Trophoblast cell (in vitro differentiated cells and primary cell): ENCODE results near the gene SCN7A.

Source experiments
- DNase-seq, 2 donors: peaks; one replicate each; pipeline ENCODE4 v3.0.0-alpha.2; 2016
- H2AFZ ChIP-seq: 2 replicates; pipeline ENCODE4 v1.6.1; 2013; ENCODE audit warnings: low read length, moderate library complexity, mild to moderate bottlenecking; ENCODE audit not compliant: insufficient read depth, poor library complexity
- H2AK5ac ChIP-seq: 2 replicates; pipeline ENCODE4 v1.6.1; 2013; ENCODE audit warnings: mild to moderate bottlenecking, low read length
- H2BK120ac ChIP-seq: 2 replicates; pipeline ENCODE4 v1.6.1; 2013; ENCODE audit warnings: low read length, mild to moderate bottlenecking, moderate library complexity; ENCODE audit not compliant: insufficient read depth, poor library complexity
- H2BK12ac ChIP-seq: 2 replicates; pipeline ENCODE4 v1.6.1; 2013; ENCODE audit warnings: mild to moderate bottlenecking, low read length, moderate library complexity
- H2BK5ac ChIP-seq: 2 replicates; pipeline ENCODE4 v1.6.1; 2013; ENCODE audit warnings: low read length, low read depth, moderate library complexity, mild to moderate bottlenecking; ENCODE audit not compliant: poor library complexity
- H3K14ac ChIP-seq: 2 replicates; pipeline ENCODE4 v1.6.1; 2013; ENCODE audit warnings: mild to moderate bottlenecking, low read length
- H3K18ac ChIP-seq: 2 replicates; pipeline ENCODE4 v1.6.1; 2013; ENCODE audit warnings: mild to moderate bottlenecking, low read length
- H3K23ac ChIP-seq: 2 replicates; pipeline ENCODE4 v1.6.1; 2013; ENCODE audit warnings: low read length
- H3K27ac ChIP-seq: 2 replicates; pipeline ENCODE4 v1.5.1; 2013; ENCODE audit warnings: low read depth, mild to moderate bottlenecking, inconsistent platforms, low read length, moderate library complexity
- H3K27me3 ChIP-seq: 2 replicates; pipeline ENCODE4 v1.6.1; 2013; ENCODE audit warnings: inconsistent platforms, mild to moderate bottlenecking, low read length, moderate library complexity; ENCODE audit not compliant: insufficient read depth
- H3K36me3 ChIP-seq, 2 experiments: 1 replicate in 1 of 2; 2 replicates in 1 of 2; pipeline ENCODE4 v1.6.1; 2013; ENCODE audit warnings: low read length in 2 of 2, mild to moderate bottlenecking in 2 of 2, moderate library complexity in 1 of 2; ENCODE audit not compliant: insufficient read depth in 2 of 2, control insufficient read depth in 1 of 2
- H3K4ac ChIP-seq: 2 replicates; pipeline ENCODE4 v1.6.1; 2013; ENCODE audit warnings: low read depth, mild to moderate bottlenecking, low read length, moderate library complexity
- H3K4me1 ChIP-seq, 2 experiments: 1 replicate in 1 of 2; 2 replicates in 1 of 2; pipeline ENCODE4 v1.6.1; 2013; ENCODE audit warnings: low read length in 2 of 2, mild to moderate bottlenecking in 2 of 2, moderate library complexity in 1 of 2; ENCODE audit not compliant: insufficient read depth in 2 of 2, control insufficient read depth in 1 of 2
- H3K4me2 ChIP-seq: 2 replicates; pipeline ENCODE4 v1.6.1; 2013; ENCODE audit warnings: inconsistent platforms, mild to moderate bottlenecking, low read length, moderate library complexity
- H3K4me3 ChIP-seq: 2 replicates; pipeline ENCODE4 v1.5.1; 2013; ENCODE audit warnings: mild to moderate bottlenecking, low read depth, low read length, inconsistent platforms
- H3K79me1 ChIP-seq: one replicate; pipeline ENCODE4 v1.6.1; 2013; ENCODE audit warnings: low read length
- H3K79me2 ChIP-seq: 2 replicates; pipeline ENCODE4 v1.6.1; 2013; ENCODE audit warnings: low read length, mild to moderate bottlenecking; ENCODE audit not compliant: control insufficient read depth, insufficient read depth, poor library complexity
- H3K9ac ChIP-seq: 2 replicates; pipeline ENCODE4 v1.6.1; 2013; ENCODE audit warnings: mild to moderate bottlenecking, low read length
- H3K9me3 ChIP-seq: 2 replicates; pipeline ENCODE4 v1.6.1; 2013; ENCODE audit warnings: low read depth, mild to moderate bottlenecking, control low read depth, inconsistent platforms, low read length; ENCODE audit not compliant: insufficient read depth
- H4K12ac ChIP-seq: 2 replicates; pipeline ENCODE4 v1.6.1; 2013; ENCODE audit warnings: low read depth, mild to moderate bottlenecking, low read length, moderate library complexity
- H4K8ac ChIP-seq: 2 replicates; pipeline ENCODE4 v1.6.1; 2013; ENCODE audit warnings: low read depth, mild to moderate bottlenecking, low read length, moderate library complexity
- H4K91ac ChIP-seq: one replicate; pipeline ENCODE4 v1.6.1; 2013; ENCODE audit warnings: low read depth, mild to moderate bottlenecking, low read length, moderate library complexity
- WGBS: extraction: QIAGEN DNeasy Blood & Tissue Kit; methylation state at CpG from one replicate; pipeline ENCODE4 v1.1.7; 2013; ENCODE audit warnings: missing lambda C conversion rate; ENCODE audit not compliant: insufficient read length, insufficient coverage; ENCODE audit errors: extremely low coverage; 5-methylcytosine and 5-hydroxymethylcytosine counted together

SCN7A gene

DNA sequence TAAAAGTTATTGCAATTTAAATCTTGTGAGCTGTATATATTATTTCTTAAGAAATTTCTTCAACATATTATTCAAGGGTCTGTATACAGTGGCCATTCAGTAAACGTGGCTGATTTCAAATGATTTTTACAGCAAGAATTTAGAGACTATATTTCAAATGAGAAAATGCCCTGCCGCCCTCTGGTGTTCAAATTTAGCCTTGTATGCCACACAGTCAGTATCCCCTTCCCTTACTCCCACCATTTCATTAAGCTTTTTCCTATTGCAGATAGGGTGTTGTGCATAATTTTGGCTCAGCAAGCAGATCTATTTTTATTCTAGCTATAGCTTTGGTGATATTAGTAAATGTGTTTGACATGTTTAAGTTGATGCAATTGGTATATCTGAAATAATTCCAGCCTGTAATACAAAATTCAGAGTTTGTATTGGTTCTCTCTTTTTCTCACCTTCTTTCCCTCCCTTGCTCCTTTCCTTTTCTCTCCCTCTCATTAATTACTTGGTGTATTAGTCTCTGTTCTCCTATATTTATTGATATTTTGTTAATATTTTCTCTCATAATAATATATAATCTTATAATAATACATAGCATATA lies 22.8 kb upstream of the SCN7A start:
- Histone ChIP-seq H2BK5ac (no peak overlapping the region), H3K4ac (no peak overlapping the region), H3K27me3 (no peaks in the 10 kb centered on the region), H3K9me3 (no peaks in the 10 kb centered on the region), H2BK12ac (no peak overlapping the region), H3K79me2 (no peaks in the 10 kb centered on the region), H3K27ac (no peak overlapping the region), H3K18ac (no peak overlapping the region), H4K91ac (no peak overlapping the region), H3K9ac (no peak overlapping the region), H3K4me1 (no peaks in the 10 kb centered on the region), H3K4me3 (no peak overlapping the region), H2AK5ac (no peak overlapping the region), H2AFZ (no peak overlapping the region), H3K23ac (no peak overlapping the region), H4K12ac (no peak overlapping the region), H4K8ac (no peak overlapping the region), H3K14ac (no peak overlapping the region), H2BK120ac (no peak overlapping the region), H3K36me3 (no peaks in the 10 kb centered on the region), H3K79me1 (no peaks in the 10 kb centered on the region), H3K4me2 (no peak overlapping the region)
- DNase-seq = peak in 1 of 2 donors; percentile 30
- no CpG with 5 or more reads among the region's 2 CpGs for WGBS

GRCh38 chr2:166513952-166514351 lies 19.9 kb upstream of the SCN7A start:
- Histone ChIP-seq H3K9ac (no peak overlapping the region), H3K36me3 (no peaks in the 10 kb centered on the region), H3K4me1 (no peaks in the 10 kb centered on the region), H3K4me3 (no peak overlapping the region), H2BK12ac (no peak overlapping the region), H3K4ac (no peak overlapping the region), H4K91ac (no peak overlapping the region), H3K79me2 (no peaks in the 10 kb centered on the region), H4K8ac (no peak overlapping the region), H2BK5ac (no peak overlapping the region), H2BK120ac (no peak overlapping the region), H3K18ac (no peak overlapping the region), H3K9me3 (no peaks in the 10 kb centered on the region), H3K79me1 (no peaks in the 10 kb centered on the region), H3K27me3 (no peaks in the 10 kb centered on the region), H3K14ac (no peak overlapping the region), H3K23ac (no peak overlapping the region), H4K12ac (no peak overlapping the region), H2AK5ac (no peak overlapping the region), H3K4me2 (no peak overlapping the region), H2AFZ (no peak overlapping the region), H3K27ac (no peak overlapping the region)
- no peak for DNase-seq
- WGBS = no CpG with 5 or more reads among the region's 1 CpG

GRCh38 chr2:166499281-166499680 lies 5.2 kb upstream of the SCN7A start:
- Histone ChIP-seq H3K27ac (no peak overlapping the region), H2AK5ac (no peak overlapping the region), H3K9me3 (no peaks in the 10 kb centered on the region), H3K4me2 (no peak overlapping the region), H2BK120ac (no peak overlapping the region), H3K4ac (no peak overlapping the region), H4K12ac (no peak overlapping the region), H4K91ac (no peak overlapping the region), H2AFZ (no peak overlapping the region), H3K79me2 (no peaks in the 10 kb centered on the region), H3K27me3 (no peaks in the 10 kb centered on the region), H2BK5ac (no peak overlapping the region), H3K23ac (no peak overlapping the region), H4K8ac (no peak overlapping the region), H2BK12ac (no peak overlapping the region), H3K18ac (no peak overlapping the region), H3K4me1 (no peaks in the 10 kb centered on the region), H3K36me3 (no peaks in the 10 kb centered on the region), H3K79me1 (no peaks in the 10 kb centered on the region), H3K4me3 (no peak overlapping the region), H3K9ac (no peak overlapping the region), H3K14ac (no peak overlapping the region)
- no CpG with 5 or more reads among the region's 1 CpG for WGBS
- DNase-seq = no peak

DNA sequence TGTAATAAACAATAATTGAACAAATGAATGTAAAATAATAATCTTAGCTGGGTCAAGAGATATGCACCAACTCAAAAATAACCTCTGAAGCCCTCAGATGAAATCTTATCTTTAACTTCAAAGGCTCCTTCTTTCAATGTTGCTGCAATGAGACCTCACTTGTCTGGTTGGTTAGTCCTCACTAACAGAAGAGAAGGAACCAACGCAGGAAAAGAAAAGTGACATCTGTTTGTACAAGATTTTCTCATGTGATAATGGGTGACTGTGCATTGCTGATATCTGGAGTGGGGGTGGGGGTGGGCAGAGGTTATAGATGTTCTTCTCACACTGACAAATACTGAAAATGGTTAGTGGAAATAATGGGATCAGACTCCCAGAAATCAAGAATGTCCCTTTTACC lies 2.6 kb downstream of the SCN7A start:
- H3K9ac ChIP-seq = no peak overlapping the region
- no peak overlapping the region for H2BK5ac ChIP-seq

More for the DNA sequence above, 2.6 kb downstream of the SCN7A start:
- Histone ChIP-seq H3K23ac (no peak overlapping the region), H2AK5ac (no peak overlapping the region), H2AFZ (no peak overlapping the region), H3K4me3 (no peak overlapping the region), H3K4ac (no peak overlapping the region), H3K79me1 (no peaks in the 10 kb centered on the region), H3K79me2 (no peaks in the 10 kb centered on the region), H2BK120ac (no peak overlapping the region), H3K9me3 (peaks cover 2% of the 10 kb centered on the region), H4K8ac (no peak overlapping the region), H3K14ac (no peak overlapping the region), H3K4me1 (no peaks in the 10 kb centered on the region), H4K91ac (no peak overlapping the region), H3K18ac (no peak overlapping the region), H4K12ac (no peak overlapping the region), H3K27ac (no peak overlapping the region), H3K4me2 (no peak overlapping the region), H2BK12ac (no peak overlapping the region), H3K27me3 (peaks cover 3% of the 10 kb centered on the region), H3K36me3 (no peaks in the 10 kb centered on the region)
- no peak for DNase-seq
- no CpG with 5 or more reads among the region's 1 CpG for WGBS
